ENCODE measurements around the gene GBA2.

Gene GBA2

DNA sequence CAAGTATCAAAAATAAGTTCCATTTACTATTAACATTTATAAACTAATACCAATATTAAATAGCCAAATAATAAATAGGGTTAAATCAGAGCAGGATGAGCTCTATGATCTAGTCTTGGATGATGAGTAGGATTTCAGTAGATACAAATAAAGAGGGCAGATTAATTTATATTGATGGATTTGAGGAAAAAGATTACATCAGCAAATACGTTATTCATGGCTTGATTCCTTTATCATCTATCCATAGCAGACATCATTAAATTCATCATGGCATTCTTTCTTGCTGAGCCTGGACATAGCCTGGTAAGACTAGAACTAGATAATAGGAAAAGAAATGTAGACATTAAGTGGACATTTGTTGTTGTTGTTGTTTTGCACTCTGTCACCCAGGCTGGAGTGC lies 18.4 kb upstream of the GBA2 start:
- FAIRE-seq (no peak), DNase-seq (ENCODE audit: insufficient read length, low spot score) (no peak)

DNA sequence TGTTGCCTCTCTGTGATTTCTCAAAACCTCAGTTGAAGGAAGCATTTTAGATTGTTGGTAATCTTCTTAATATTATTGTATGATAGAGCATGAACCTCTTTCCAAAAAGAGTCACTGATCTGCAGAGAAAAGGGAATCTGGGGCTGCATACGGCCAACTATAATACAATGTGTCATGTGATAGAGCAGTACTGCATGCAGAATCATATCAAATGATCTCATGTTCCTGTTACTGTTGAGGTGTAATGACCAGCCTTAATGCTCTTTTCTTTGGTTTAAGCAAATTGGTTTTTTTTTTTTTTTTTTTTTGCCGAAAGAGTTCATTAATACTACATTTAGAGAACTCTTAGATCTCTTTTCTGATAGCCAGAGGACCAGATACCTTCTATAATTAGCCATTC lies 18.0 kb upstream of the GBA2 start:
- FAIRE-seq (no peak), DNase-seq (ENCODE audit: insufficient read length, low spot score) (no peak)

DNA sequence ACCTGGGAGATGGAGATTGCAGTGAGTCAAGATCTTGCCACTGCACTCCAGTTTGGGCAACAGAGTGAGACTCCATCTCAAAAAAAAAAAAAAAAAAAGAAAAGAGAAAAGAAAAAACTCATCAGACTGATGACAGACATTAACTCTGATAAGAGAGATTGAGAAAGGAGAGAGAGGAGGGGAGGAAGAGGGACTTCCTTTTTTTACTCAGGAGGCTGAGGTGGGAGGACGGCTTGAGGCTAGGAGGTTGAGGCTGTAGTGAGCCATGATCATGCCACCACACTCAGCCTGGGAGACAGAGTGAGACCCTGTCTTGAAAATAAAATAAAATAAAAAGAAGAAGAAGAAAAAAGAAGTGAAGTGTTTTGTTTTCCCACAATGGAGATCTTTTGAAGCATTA lies 14.8 kb upstream of the GBA2 start:
- DNase-seq (ENCODE audit: insufficient read length, low spot score) (no peak), FAIRE-seq (no peak)

DNA sequence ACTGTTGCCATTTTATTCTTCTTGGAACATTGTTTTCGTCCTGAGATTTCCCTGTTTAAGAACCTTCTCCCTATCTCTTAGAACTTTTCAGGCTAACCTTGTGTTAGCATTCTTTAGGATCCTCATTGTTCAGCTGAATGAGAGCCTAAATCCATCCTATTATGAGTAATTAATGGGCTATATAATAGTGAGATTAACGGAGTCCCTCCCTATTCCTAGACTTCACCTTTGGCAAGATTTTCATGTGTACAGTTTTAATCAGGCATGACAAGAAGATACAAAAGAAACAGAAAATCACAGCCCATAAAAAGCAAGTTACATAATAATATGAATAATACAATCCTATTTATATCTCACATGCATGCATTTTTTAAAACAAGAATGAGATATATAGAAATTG lies 14.2 kb upstream of the GBA2 start:
- no peak for DNase-seq (ENCODE audit: insufficient read length, low spot score)
- no peak for FAIRE-seq

DNA sequence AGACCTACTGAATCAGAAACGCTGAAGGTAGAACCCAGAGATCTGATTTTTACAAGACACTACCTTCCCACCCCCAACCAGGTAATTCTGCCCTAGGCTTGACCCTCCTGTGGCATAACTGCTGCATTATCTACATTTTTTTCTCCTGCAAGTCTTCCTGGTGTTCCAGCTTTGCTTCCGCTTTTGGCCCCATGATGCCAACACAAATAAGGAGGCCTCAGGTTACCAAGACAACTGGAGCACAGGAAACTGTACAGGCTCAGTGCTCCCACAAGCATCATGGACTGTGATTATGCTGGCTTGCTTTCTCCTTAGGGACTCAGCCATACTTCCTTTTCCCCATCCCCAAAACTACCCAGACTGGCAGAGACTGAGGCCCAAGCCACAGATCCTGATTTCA lies 11.6 kb upstream of the GBA2 start:
- no peak for DNase-seq (ENCODE audit: insufficient read length, low spot score)

DNA sequence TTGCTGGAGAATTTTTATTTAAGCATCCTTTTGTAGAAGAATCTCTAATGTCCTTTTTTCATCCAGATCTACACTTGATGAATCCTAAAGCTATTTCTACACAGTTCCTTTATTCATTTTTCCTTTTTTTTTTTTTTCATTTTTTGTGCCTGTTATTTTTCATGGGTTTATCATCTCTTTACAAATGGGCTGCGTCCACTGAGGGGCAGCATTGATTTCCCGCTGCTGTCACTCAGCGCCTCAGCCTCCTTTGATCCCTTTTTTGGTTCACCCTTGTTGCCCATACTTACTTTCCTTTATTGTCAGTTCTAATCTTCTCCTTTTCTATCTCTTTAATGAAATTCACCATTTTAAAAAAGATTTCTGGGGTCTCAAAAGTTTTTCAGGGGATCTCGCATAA lies 10.8 kb upstream of the GBA2 start:
- DNase-seq (ENCODE audit: insufficient read length, low spot score) (no peak), FAIRE-seq (no peak)

More for the DNA sequence above, 11.6 kb upstream of the GBA2 start:
- FAIRE-seq: no peak

DNA sequence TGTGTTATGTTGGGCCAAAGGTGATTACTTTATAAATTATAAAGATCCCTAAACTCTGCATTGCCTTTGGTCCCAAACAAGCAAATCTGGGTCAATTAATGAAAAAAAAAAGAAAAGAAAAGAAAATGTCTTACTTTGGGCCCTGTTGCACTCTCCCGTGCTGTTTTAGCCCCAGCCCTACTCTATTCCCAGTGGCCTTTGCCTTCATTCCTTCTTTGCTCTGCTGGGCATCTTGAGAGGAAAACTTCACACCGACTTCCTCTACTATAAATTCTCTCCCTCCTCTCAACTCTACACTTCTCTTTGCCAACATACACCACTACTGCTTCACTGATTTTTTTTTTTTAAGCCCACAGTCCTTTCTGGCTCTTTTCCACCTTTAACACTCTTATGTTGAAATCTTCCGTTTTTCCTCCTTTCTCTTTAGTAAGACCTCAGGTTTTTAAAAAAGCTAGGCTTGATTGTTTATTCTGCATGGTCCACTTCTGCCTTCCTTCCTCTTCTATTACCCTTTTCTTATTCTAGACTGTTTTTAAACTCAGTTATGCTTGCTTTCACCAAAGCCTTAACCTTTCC lies 9.5 kb upstream of the GBA2 start:
- FAIRE-seq (no peak), DNase-seq (ENCODE audit: insufficient read length, low spot score) (no peak)

DNA sequence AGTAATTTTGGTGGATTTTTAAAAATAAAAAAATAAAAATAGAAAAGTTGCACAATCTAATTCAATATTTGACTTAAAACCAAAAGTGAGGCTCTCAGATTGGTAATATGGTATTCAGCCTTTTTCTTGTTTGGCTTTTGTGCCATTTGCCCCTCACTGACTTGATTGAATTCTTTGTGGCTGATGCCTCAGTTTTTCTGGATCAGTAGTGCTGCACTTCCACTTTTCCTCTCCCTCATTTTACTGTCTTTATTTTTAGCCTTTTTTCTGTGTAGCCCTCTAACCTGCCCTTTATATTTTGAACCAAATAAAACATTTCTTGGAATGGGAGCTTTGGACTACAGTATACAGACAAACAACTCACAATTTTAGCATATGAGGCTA lies 8.9 kb upstream of the GBA2 start:
- DNase-seq (ENCODE audit: insufficient read length, low spot score): no peak
- no peak for FAIRE-seq

DNA sequence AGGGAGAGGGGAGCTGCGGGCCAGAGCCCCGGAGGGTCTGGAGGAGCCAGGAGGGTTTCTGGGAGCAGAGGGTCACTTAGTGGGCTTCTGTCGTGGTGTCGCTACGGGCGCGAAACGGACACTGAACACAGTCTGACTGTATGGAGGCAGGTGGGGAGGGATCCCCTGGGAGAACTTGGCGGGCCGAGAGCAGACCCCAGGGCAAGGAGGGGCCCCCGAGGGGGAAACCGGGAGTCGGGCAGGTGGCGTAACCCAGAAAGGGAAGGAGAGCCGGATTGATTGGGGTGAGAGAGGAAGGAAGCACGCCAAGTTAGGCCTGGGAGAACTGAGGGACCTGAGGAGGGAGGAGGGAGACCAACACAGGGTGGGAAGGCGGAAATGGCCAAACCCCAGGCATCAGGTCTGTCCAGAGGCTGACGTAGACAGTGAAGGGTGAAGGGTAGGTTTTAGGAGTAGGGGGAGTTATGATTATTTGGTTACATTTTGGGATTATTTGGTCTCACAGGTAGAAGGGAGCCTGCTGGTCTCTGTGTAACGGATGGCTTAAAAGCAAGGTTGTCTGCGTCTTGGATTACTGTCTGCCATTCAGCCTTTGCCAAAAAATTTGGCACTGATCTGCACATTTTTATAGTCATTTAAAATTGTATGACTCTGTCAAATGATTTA lies 8.3 kb upstream of the GBA2 start:
- FAIRE-seq: no peak

DNA sequence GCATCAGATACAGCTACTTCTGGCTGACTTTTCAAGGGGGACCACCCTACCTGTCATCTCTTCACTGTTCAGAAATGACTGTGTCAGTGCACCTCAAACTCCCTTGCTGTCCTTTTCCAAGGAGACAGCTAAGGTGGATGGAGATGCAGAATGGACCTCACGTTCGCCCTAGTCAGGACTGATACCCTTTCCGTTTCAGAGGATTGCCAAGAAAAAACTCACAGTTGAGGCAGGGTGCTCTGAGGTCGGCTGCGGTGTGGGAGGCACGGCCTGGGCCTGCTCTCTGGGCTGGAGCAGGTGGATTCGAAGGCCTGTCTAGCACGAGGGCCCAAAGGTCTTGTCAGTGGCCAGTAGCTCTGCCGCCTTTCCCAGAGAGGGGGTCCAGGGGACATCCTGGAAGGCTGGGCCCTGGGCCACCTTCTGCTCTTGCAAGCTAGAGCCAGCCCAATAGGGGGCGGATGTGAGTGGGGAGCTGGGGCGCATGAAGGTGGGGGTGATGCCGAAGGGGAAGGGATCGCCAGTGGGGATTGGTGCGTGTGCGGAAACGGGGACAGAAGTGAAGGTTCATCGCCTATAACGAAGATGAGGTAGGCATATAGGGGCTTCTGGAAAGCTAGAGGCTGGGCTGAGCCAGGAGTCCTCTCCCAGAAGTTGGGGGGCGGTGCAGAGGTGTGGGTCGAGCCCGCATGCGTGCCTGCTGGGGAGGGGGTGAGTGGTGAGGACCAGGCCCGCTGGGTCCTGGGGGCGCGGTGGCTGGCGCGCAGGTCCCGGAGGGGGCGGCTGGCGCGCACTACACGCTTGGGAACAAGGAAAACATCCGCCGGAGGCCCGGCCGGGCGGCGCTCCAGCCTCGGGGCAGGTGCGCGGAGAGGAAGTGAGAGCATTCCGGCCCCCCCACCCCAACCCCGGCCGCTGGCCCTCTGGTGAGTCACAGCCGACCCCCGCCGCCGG lies 7.5 kb upstream of the GBA2 start:
- FAIRE-seq: no peak
- peak; percentile 45 for DNase-seq (ENCODE audit: insufficient read length, low spot score)

More for the DNA sequence above, 8.3 kb upstream of the GBA2 start:
- peak; percentile 39 for DNase-seq (ENCODE audit: insufficient read length, low spot score)

DNA sequence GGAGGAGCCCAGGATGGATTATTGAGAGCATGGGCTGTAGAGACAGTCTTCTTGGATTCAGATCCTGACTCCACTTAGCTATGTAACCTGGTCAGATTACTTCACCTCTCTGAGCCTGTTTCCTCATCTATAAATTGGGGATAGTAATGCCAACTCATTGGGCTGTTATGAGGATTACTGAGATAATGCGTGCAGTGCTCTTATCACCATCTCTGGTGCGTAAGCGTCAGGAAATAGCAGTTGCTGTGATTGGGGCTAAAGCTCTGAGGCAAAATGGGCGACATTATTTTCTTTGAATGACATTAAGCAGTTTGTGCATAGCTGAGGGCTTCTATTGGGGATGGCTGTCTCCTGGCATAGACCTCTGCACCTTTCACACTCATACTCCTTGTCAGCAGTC lies 6.0 kb upstream of the GBA2 start:
- DNase-seq (ENCODE audit: insufficient read length, low spot score) (no peak), FAIRE-seq (no peak)

DNA sequence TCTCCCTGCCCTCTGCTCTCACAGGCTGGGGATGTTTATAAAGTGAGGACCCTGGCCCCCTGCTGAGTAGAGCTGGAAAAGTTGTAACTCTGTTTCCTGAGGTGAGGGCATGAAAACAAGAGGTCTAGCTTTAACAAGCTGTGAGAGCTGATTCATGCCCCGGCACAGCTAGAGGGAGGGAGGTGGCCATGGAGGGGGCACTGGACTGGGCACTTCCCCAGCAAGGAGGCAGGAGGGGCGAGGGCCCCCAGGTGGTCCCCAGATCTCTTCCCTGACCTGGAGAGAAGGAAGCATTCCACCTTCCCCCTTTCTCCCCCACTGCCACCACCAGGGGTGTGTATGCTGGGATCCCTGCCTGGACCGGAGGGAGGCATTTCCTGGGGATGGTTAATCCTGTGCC lies 5.2 kb upstream of the GBA2 start, which contains the start of gene MSMP:
Gene MSMP, minus strand, starts transcription at position 13 of the 400 bp plus-strand sequence. CDS start 147 bp downstream, outside the sequence.
- DNase-seq (ENCODE audit: insufficient read length, low spot score): no peak
- no peak for FAIRE-seq

DNA sequence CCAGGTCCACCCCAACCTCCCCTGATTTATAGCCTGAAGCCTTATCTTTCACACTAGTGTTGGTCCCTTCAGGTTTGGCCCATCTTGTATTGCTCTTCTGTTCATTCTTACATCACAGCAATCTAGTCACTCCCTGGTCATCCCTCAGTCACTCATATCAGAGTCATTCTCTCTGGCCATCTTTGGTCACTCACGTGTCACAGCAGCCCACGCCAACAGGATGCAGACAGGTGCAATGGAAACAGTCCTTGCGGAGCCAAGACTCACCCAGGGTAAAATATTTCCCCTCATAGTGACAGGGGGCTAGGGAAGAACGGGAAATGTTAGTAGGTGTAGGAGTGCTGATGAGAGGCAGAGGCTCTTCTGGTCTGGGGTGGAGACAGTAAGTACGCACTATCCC lies 4.4 kb upstream of the GBA2 start:
- FAIRE-seq: no peak
- no peak for DNase-seq (ENCODE audit: insufficient read length, low spot score)

DNA sequence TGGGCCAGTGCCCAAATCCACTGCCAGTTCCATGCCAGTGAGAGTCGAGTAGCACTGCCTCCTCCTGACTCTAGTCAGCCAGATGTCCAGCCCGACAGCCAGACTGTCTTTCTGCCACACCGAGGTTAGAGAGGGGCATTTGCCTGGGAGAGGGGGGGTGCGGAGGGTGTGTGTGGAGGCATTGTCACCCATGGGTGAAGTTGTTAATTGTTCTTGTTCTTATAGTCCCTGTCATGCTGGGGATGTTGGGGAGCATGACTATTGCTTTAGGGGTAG lies 1.2 kb upstream of the GBA2 start:
- FAIRE-seq (no peak), DNase-seq (ENCODE audit: insufficient read length, low spot score) (no peak)

DNA sequence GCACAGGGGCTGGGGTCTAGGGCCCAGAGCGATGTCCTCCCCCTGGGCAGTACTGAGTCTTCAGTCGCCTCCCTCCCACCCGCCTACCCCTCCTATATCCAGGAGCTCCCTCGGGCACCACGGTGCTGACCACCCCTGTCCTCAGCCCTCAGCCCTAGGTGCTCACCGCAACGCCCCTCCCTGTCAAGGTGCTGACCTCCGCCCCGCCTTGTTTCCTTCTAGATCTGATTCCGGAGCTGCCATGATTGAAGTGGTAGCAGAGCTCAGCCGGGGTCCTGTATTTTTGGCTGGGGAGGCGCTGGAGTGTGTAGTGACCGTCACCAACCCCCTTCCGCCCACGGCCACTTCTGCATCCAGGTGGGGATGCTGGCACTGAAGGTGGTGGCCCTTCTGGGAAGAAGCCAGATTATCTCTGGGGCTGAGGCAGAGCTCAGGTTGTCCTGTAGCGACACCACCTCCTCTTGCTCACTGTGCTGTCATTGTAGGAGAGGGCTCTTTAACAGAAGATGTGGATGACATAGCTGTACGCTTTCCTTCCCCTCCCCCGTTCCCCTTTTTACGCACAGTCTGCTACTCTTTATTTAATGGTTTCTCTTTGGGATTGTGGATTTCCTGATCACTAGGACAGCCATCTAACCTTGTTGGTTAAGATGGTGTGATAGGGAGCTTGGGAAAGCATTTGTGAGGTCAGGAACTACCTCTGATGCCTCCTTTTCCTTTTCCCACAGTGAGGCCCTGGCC lies 657 bp upstream of the GBA2 start:
- FAIRE-seq (no peak), DNase-seq (ENCODE audit: insufficient read length, low spot score) (no peak)

DNA sequence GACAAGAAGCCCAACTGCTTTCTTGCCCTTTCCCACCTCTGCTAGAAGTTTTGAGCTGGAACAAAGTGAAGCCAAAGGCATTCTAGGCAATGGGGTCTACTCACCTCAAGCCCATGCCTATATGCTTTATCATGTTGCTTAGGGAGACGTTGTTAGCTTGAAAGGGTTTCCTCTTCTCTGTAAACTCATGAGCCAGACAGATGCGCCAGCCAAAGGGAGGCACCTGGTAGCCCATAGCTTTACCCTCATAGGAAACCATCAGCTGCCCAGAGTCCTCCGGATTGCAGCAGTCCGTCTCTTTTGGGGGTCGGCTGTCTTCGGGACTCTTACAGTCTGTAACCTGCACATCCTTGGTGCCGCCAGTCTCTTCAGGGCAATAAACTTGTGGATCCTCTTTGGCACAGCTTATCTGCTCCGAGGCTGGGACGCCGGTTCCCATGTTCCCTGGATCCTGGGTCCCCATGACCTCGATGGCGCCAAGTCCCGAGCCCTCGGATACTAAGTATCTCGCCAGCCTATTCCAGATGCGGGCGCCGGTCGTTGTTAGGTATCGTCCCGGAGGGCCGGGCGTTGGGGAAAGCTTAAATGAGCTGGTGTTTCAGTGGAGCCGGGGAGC lies 678 bp downstream of the GBA2 start:
- DNase-seq (ENCODE audit: insufficient read length, low spot score): no peak
- FAIRE-seq: no peak

DNA sequence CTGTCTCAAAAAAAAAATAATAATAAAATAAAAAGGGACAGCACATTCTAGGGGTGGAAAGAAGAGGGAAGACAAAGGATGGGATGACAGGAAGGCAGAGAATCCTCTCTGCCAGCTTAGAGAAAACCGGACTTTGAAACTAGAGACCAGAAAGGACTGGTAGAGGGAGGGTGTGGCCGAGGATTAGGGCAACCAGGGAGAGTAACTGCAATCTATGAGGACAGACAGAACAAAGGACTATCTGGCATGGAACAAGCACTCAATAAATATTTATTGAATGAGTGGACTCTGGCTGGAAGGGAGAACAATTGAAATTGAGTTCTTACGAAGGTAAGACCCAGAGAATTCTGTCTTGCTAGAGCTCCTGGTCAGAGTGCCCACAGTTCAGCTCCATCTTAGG lies 2.4 kb downstream of the GBA2 start:
- no peak for DNase-seq (ENCODE audit: insufficient read length, low spot score)
- no peak for FAIRE-seq

DNA sequence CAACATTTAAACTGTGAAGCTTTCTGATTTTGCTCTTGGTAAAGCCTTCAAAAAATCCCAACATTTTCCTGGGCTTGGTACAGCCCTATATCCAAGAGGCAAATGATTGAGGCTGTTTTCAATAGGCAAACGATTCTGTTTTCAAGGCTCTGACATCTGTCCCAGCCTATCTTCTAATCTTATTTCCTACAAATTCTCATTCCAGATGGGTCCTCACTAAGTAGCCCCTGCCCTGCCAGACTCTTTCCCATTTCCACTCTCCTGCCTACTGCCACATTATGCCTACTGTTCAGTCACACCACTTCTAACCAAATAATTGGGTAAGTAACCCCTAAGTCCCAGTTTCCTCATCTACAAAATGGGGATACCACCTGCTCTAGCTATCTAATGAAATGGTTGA lies 3.5 kb downstream of the GBA2 start:
- DNase-seq (ENCODE audit: insufficient read length, low spot score): no peak
- FAIRE-seq: no peak

DNA sequence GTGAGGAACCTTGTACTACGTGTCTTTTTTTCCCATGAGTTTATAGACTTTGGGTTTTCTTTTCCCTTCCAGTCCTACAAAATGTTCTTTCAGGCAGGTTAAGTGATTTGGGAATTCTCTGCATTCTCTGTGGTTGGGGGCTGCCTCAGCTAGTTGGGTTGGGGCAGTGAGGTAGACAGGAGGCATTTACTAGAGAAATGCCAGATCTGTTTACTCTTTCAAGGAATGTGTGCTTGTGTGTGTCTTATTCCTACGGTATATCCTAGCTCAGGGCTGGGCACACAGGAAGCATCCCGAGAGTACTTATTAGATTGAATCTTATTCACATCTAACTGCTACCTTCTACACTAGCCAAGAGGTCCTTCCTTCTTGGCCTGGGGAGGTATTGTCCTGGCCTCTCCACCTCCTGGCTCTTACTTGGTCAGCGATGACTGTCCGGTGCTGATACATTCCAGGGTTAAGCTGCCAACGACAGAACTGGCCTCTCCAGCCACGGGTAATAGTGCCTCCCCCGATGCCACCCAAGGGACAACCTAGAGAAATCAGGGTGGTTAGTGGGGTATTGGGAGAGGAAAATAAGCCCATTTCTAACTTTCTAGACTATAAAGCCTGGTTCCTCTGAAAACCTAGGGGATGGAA lies 5.0 kb downstream of the GBA2 start:
- FAIRE-seq: no peak
- no peak for DNase-seq (ENCODE audit: insufficient read length, low spot score)

DNA sequence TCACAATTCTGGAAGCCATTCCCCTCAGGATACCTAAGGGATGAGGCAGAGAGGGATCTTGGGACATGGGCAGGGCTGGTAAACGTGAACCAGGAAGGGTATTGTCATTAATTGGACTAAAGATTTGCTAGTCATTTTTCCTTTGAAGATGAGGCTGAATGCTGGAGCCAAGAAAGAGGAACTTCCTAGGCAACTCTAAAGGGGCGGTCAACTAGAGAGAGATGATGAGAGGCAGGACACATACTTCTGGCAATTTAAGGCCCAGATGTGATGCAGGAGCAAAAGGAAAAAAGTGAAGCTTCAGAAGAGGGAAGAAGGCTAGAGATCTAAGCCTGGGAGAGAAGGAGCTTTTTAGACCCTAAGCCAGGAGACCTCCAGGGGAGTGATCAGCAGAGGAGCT lies 5.6 kb downstream of the GBA2 start:
- DNase-seq (ENCODE audit: insufficient read length, low spot score) (no peak), FAIRE-seq (no peak)

Measured in HTR-8/SVneo (cell line).